GM18508 (cell line): ENCODE results near the gene HGS.

Experiments used
- ATAC-seq: cut with Tn5 transposase; IDR thresholded peaks from one replicate; pipeline ENCODE4 v1.9.1; 2021; ENCODE audit warnings: moderate number of reproducible peaks; ENCODE audit not compliant: insufficient read depth, unreplicated experiment

Gene HGS

GRCh38 chr17:81683208-81683583 is 615 bp upstream of the HGS start:
- ATAC-seq: no peak

GRCh38 chr17:81684442-81684911 is 666 bp downstream of the HGS start:
- no peak for ATAC-seq

- no peak for ATAC-seq
Measured at GRCh38 chr17:81685108-81685507, 1.3 kb downstream of the HGS start.

GRCh38 chr17:81686614-81687013 is 2.8 kb downstream of the HGS start:
- no peak for ATAC-seq

GRCh38 chr17:81687770-81688541 is 4.1 kb downstream of the HGS start:
- no peak for ATAC-seq

GRCh38 chr17:81688616-81689015 is 4.8 kb downstream of the HGS start:
- ATAC-seq: no peak

GRCh38 chr17:81690066-81690465 is 6.3 kb downstream of the HGS start:
- ATAC-seq: no peak

GRCh38 chr17:81690549-81690948 is 6.7 kb downstream of the HGS start:
- no peak for ATAC-seq

GRCh38 chr17:81691196-81691595 is 7.4 kb downstream of the HGS start:
- ATAC-seq: no peak

GRCh38 chr17:81691608-81692007 is 7.8 kb downstream of the HGS start:
- ATAC-seq: no peak

- no peak for ATAC-seq
Measured at GRCh38 chr17:81693509-81694210, 9.8 kb downstream of the HGS start.

GRCh38 chr17:81694810-81695209 is 11.0 kb downstream of the HGS start:
- no peak for ATAC-seq

GRCh38 chr17:81695211-81695610 is 11.4 kb downstream of the HGS start:
- no peak for ATAC-seq

- no peak for ATAC-seq
Measured at GRCh38 chr17:81695801-81696200, 12.0 kb downstream of the HGS start.

- no peak for ATAC-seq
Measured at GRCh38 chr17:81696218-81696941, 12.6 kb downstream of the HGS start.

GRCh38 chr17:81697261-81698044 is 13.6 kb downstream of the HGS start:
- no peak for ATAC-seq

GRCh38 chr17:81700353-81701287 is 16.8 kb downstream of the HGS start:
- no peak for ATAC-seq

- ATAC-seq: no peak
Measured at GRCh38 chr17:81701288-81702071, 17.7 kb downstream of the HGS start.
